ENCODE results near the gene SLC1A1. TPM values are rescaled to one million over a fixed set of nuclear protein-coding genes. Genes with fewer than 3 reads are reported as not detected.
"Not testable (repeated sequence)": the region's sequence is repeated elsewhere in the genome, so short reads cannot be mapped to it uniquely, and the experiment has no call there.

Gene SLC1A1
- total and polyA plus RNA-seq, 8 donors = 3.0 to 46.6 (median 6.3) TPM

- ATAC-seq (peak; percentile 92), DNase-seq (peak in 2 of 4 donors; percentile 40 to 64)
- Histone ChIP-seq H3K4me1 (no peaks in the 10 kb centered on the region), H3K27me3 (no peaks in the 10 kb centered on the region), H3K9me3 (no peaks in the 10 kb centered on the region), H3K4me3 (no peak overlapping the region), H3K36me3 (no peaks in the 10 kb centered on the region), H3K27ac (no peak overlapping the region)
- TF ChIP-seq CTCF (IDR thresholded peaks at IDR 0.05) = peak; percentile 63 to 74
- intact Hi-C loops (cut with DNase I) = no loop called here
Observed at GRCh38 chr9:4604678-4605095, 114.4 kb downstream of the SLC1A1 start.

- H3K27me3 ChIP-seq; intact Hi-C loops (cut with DNase I); ATAC-seq; H3K4me3 ChIP-seq; H3K4me1 ChIP-seq; DNase-seq; H3K27ac ChIP-seq; H3K9me3 ChIP-seq; H3K36me3 ChIP-seq: not testable (repeated sequence)
Observed at GRCh38 chr9:4606033-4606432, 115.8 kb downstream of the SLC1A1 start.

GRCh38 chr9:4614627-4615026 is 124.4 kb downstream of the SLC1A1 start:
- DNase-seq (no peak), ATAC-seq (no peak)
- Histone ChIP-seq H3K4me1 (no peaks in the 10 kb centered on the region), H3K36me3 (no peaks in the 10 kb centered on the region), H3K4me3 (no peak overlapping the region), H3K27me3 (no peaks in the 10 kb centered on the region), H3K9me3 (no peaks in the 10 kb centered on the region), H3K27ac (no peak overlapping the region)
- TF ChIP-seq CTCF (IDR thresholded peaks at IDR 0.05) = no peak
- intact Hi-C loops (cut with DNase I) = no loop called here

DNA sequence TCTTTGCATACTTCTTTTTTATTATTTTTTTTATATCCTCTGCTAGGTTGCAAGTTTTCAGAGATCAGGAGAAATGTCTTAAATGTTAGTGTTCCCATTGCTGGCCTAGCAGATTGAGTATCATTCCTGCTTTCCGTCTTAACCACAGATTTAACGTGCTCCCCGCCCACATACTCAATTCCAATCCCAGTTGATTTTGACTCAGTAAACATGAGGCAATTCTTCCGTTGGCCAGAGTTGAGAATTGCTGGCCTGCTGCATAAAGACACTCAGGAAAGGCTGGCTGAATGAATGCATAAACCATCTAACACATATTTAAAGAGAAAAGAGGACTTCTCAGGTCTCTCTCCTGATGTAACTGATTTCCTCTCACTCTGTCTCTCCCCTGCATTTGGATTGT is 125.0 kb downstream of the SLC1A1 start:
- Histone ChIP-seq H3K9me3 (no peaks in the 10 kb centered on the region), H3K36me3 (no peaks in the 10 kb centered on the region), H3K27ac (no peak overlapping the region), H3K4me1 (no peaks in the 10 kb centered on the region), H3K4me3 (no peak overlapping the region), H3K27me3 (no peaks in the 10 kb centered on the region)
- TF ChIP-seq CTCF (IDR thresholded peaks at IDR 0.05) = no peak
- no peak for DNase-seq
- ATAC-seq = peak; percentile 45
- intact Hi-C loops (cut with DNase I) = no loop called here

DNA sequence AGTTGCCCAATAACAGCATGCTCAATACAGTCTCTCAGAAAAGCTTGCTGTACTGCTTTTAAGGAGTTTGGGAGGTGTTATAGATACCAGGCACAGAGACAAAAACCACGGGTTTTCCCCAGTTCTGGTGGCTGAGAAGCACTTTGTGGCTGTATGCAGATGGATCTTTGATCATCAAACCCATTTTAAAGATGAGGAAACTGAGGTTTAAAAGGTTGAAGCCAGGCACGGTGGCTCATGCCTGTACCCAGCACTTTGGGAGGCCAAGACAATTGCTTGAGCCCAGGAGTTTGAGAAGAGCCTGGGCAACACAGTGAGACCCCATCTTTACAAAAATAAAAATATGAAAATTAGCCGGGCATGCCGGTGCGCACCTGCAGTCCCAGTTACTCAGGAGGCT is 125.5 kb downstream of the SLC1A1 start:
- no peaks in the 10 kb centered on the region for H3K27me3 ChIP-seq
- DNase-seq (no peak), ATAC-seq (no peak)
- no peak for TF ChIP-seq CTCF (IDR thresholded peaks at IDR 0.05)
- H3K27ac ChIP-seq = no peak overlapping the region
- intact Hi-C loops (cut with DNase I) = no loop called here
- H3K9me3 ChIP-seq = no peaks in the 10 kb centered on the region
- no peak overlapping the region for H3K4me3 ChIP-seq
- no peaks in the 10 kb centered on the region for H3K36me3 ChIP-seq
- H3K4me1 ChIP-seq = no peaks in the 10 kb centered on the region

- DNase-seq = no peak
- no peak overlapping the region for H3K27ac ChIP-seq
- H3K27me3 ChIP-seq = no peaks in the 10 kb centered on the region
- H3K36me3 ChIP-seq = no peaks in the 10 kb centered on the region
- no peak for TF ChIP-seq CTCF (IDR thresholded peaks at IDR 0.05)
- intact Hi-C loops (cut with DNase I) = no loop called here
- ATAC-seq = no peak
- no peaks in the 10 kb centered on the region for H3K4me1 ChIP-seq
- H3K9me3 ChIP-seq = no peaks in the 10 kb centered on the region
- no peak overlapping the region for H3K4me3 ChIP-seq
Observed at GRCh38 chr9:4617752-4618151, 127.5 kb downstream of the SLC1A1 start.

Measured in left lung (tissue), 10 donors.